ENCODE measurements around the gene SMIM43. TPM values are rescaled to one million over a fixed set of nuclear protein-coding genes. Genes with fewer than 3 reads are reported as not detected.
"Not testable (repeated sequence)": the region's sequence is repeated elsewhere in the genome, so short reads cannot be mapped to it uniquely, and the experiment has no call there.

Gene SMIM43
- total RNA-seq, 1 experiment from 2014 or later, result 0.29 TPM

DNA sequence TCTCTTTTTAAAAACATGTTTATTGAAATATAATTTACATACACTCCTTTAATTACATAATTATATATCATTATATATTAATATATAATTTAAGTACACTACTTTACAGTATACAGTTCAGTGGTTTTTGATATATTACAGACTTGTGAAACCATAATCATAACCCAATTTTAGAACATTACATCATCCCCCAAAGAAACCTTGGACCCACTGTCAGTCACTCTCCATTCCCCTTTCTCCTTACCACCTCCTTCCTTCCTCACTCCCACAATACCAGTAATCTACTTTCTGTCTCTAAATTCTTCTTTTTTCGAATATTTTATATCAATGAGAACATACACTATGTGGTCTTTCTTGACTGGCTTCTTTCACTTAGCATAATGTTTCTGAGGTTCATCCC lies 18.2 kb upstream of the SMIM43 start:
- DNase-seq (ENCODE audit: low read depth), result no peak

- no peak for DNase-seq (ENCODE audit: low read depth)
Measured at GRCh38 chr4:121778991-121779628, 14.1 kb upstream of the SMIM43 start.

DNA sequence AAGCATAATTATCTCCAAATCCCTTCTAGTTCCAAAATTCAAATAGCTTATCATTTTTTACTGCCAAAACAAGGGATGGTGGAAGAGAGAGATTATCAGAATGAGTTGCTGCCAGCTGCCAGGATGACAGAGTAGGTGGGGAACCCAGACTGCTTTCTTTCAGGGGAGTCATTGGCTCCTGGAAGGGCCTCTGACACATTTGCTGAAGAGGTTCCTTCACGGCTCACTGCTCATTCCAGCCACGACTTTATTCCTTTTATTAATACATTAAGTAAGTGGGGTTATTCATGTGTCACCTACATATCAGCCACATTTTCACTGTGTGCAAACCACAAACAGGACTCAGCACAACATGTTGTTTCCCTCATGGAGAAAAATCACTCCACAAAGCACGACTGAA lies 12.7 kb upstream of the SMIM43 start:
- DNase-seq (ENCODE audit: low read depth), result peak; percentile 15

DNA sequence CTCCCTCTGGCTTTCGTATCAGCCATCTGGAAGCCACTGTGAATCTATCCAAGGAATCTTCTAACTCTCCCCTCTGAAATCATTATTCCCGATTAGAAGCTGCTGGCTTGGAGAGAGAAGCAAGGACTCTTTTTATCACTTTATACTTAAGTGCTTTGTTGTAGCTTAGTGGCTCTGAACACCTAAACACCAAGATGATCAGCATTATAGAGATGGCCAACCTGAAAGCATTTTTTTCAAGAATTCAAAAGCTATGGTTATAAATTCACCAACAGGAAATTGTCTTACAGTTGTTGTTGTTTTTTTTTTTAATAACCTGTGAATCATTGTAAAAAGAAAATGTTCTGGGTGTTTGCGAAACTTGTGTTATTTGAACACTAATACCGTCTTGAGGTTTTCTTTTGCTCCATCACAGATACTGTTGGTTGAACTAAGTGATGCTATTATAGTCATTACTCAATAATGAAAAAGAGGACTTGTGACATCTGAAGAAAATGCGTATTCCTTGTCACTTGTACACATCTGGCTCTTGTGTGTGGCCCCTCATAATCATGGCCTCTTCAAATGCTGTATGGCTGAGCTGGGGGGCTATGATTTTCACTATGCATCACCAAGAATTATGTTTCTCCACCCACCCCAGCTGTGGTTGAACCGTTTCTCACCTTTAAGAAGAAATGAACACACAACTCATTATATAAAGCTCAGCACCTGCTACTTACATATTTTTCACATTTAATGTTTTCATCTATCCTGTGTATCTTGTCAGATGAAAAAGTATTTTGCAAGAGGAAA lies 11.8 kb upstream of the SMIM43 start:
- no peak for DNase-seq (ENCODE audit: low read depth)

DNA sequence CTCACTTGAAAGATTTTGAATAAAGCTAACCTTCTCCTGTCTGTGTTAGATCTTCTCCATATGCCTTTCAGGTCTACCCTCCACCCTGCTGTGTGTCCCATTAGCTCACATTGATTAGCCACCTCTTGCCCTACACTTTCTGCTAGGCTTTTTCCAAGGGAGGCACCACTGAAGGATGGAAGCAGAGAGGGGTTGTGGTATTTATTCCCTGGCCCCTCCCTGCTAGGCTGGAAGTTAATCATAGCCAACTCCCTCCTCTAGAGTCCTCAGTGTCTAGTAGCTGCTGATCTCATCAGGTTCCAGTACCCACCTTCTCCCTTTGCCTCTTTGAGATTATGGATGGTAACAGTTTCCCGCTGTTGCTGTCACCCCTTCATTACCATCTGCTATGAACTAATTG lies 8.9 kb upstream of the SMIM43 start:
- DNase-seq (ENCODE audit: low read depth), result no peak

- no peak for DNase-seq (ENCODE audit: low read depth)
Measured at GRCh38 chr4:121771869-121772268, 6.9 kb upstream of the SMIM43 start.

GRCh38 chr4:121769341-121769740 lies 4.4 kb upstream of the SMIM43 start:
- no peak for DNase-seq (ENCODE audit: low read depth)

GRCh38 chr4:121767166-121767565 lies 2.2 kb upstream of the SMIM43 start:
- DNase-seq (ENCODE audit: low read depth), result no peak

DNA sequence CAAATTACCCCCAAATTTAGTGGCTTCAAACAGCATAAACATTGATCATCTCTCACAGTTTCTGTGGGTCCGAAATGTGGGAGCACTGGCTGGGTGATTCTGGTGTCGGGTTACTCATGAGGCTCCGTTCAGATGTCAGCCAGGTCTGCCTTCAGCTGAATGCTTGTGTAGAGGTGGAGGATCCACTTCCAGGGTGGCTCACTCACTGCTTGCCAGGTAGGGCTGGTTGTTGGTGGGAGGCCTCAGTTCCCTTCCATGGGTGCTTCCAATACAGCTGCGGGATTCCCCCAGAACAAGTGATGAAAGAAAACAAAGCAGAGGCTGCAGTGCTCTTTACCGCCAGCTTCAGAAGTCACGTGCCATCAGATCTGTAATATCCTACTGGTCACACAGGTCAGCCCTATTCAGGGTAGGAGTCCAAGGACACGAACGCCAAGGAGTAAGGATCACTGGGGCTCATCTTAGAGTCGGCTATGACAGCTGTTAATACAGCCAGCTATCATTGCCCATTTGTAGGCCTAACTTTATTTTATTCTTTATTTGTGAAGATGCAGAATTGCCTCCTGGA lies 1.1 kb upstream of the SMIM43 start:
- DNase-seq (ENCODE audit: low read depth), result no peak

- DNase-seq (ENCODE audit: low read depth), result no peak
Measured at GRCh38 chr4:121765368-121765705, 373 bp upstream of the SMIM43 start.

GRCh38 chr4:121764303-121764701 lies 662 bp downstream of the SMIM43 start:
- no peak for DNase-seq (ENCODE audit: low read depth)

DNA sequence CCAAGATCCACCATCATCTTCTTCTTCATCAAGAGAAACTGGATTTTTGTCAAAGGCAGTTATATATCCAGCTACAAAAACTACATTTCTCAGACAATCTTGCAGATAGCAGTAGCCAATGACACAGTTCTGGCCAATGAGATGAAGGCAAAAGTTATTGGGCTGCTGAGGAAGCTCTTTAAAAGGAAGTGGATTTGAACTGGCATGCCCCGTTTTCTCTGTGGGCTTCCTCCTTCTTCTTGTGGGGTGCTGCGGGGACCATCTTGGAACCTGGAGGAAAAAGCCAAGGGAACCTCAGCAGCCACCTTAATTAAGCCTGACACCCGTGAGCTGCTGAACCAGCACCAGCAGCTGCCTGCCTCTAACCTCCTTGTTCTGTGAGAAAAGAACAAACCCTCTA lies 4.8 kb downstream of the SMIM43 start:
- no peak for DNase-seq (ENCODE audit: low read depth)

GRCh38 chr4:121758925-121759568 lies 5.9 kb downstream of the SMIM43 start:
- DNase-seq (ENCODE audit: low read depth), result no peak

DNA sequence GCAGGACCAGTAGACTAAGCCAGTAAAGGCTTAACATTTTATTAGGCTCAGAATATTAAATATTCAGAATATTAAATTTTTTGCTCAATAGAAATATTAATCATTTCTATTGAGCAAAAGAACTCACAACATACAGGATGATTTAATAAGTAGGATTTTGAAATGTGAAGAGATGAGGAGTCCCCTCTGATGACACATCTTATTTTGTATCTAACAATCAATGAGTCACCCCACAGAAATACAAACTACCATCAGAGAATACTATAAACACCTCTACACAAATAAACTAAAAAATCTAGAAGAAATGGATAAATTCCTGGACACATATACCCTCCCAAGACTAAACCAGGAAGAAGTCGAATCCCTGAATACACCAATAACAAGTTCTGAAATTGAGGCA lies 12.8 kb downstream of the SMIM43 start:
- not testable (repeated sequence) for DNase-seq (ENCODE audit: low read depth)

DNA sequence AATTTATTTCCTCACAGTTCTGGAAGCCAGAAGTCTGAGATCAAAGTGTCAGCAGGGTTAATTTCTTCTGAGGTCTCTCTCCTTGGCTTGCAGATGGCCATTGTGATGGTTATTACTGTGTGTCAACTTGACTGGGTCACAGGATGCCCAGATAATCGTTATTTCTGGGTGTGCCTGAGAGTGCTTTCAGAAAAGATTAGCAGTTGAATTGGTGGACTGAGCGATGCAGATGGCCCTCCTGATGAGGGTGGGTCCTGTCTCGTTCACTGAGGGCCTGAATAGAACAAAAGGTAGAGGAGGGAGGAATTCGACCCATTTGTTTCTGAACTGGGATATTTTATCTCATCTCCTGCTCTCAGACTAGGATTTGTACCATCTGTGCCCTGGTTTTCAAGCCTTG lies 15.7 kb downstream of the SMIM43 start:
- no peak for DNase-seq (ENCODE audit: low read depth)

DNA sequence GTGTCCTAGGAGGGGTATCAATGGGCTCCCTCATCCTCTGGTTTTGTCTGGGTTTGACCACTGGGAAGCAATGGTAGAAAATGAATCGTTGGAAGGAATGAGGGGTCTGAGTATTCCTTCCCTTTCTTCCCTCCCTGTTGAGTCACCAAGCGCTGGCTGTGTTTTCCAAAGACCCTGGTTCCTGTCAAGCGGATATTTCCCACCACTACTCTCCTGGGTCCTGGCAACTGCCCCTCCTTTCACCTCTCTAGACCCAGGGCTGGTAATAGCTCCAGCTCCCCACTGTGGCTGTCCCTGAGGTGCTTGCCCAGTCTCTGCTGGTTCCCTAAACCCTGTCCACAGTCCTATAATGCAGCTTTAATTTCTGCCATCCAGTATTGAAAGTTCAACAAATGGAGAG lies 22.2 kb downstream of the SMIM43 start:
- no peak for DNase-seq (ENCODE audit: low read depth)

DNA sequence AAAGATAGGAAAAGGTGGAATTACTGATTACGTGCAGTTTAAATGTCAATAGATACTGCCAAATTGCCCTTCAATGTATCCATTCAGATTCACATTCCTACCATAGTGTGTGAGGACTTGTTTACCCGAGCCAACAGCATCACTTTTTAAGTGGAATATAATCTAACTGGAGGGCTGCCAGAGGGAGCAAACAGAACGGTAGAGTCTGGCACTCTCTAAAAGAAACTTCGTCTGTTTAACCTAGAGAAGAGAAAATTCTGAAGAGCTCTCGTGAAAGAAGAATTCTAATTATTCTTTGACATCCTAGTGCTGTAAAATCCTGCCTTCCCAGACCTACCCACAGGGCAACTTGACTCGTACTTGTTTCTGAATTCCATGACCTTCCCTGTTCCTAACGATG lies 23.2 kb downstream of the SMIM43 start:
- DNase-seq (ENCODE audit: low read depth), result no peak

- DNase-seq (ENCODE audit: low read depth), result no peak
Measured at GRCh38 chr4:121740796-121741409, 24.1 kb downstream of the SMIM43 start.

GRCh38 chr4:121739575-121739974 lies 25.4 kb downstream of the SMIM43 start:
- DNase-seq (ENCODE audit: low read depth), result no peak

GRCh38 chr4:121738780-121739535 lies 26.0 kb downstream of the SMIM43 start:
- no peak for DNase-seq (ENCODE audit: low read depth)

DNA sequence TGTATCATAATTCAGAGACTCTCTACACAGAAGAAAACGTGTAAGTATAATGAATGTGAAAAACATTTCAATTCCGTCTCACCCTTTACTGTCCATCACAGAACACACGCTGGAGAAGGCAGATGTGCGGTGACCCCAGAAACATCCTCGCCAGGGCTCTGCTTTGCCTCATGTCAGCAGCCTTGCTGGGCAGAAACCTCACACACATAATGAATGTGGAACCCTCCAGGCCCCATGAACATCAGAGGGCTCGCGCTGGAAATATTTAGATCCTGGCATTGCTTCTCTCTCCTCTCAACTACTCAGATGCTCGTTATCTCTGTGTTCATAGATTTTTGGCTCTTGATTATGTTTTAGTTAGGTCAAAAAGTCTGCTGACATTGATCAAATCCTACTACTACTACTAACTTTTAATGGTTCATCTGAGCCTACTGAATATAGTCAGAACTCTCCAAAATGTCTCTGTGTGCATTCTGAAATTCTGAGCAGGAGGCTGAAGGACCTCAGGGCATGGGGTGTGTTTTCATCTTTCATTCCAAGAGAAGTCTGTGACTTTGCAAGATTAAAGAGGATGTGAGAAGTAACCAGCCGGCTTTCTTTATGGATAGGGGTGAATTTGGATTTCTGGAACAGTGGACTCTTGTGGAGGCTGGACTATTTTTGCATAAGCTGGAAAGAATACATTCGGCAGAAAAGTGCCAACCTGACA lies 27.0 kb downstream of the SMIM43 start:
- DNase-seq (ENCODE audit: low read depth), result no peak
